Colonic mucosa (tissue), 4 donors: Measurements from ENCODE around the gene TENM4. TPM values are rescaled to one million over a fixed set of nuclear protein-coding genes. Genes with fewer than 3 reads are reported as not detected.

Source experiments
- DNase-seq: peaks from one replicate; pipeline ENCODE4 v3.0.0-alpha.2; 2020
- H3K27ac ChIP-seq: fragments of 200-600 bp; one replicate; pipeline ENCODE4 v1.8.0; 2021
- H3K27me3 ChIP-seq: fragments of 200-600 bp; one replicate; pipeline ENCODE4 v1.8.0; 2021
- H3K36me3 ChIP-seq: fragments of 200-600 bp; one replicate; pipeline ENCODE4 v1.8.0; 2021
- H3K4me1 ChIP-seq: fragments of 200-600 bp; one replicate; pipeline ENCODE4 v1.8.0; 2021; ENCODE audit warnings: mild to moderate bottlenecking
- H3K4me3 ChIP-seq: fragments of 200-600 bp; one replicate; pipeline ENCODE4 v1.8.0; 2021
- H3K9ac ChIP-seq, 2 donors: one replicate each; pipeline ENCODE4 v1.7.0; 2013; ENCODE audit warnings: control low read depth in 2 of 2, low read depth in 2 of 2, low read length in 2 of 2
- H3K9me3 ChIP-seq: fragments of 200-600 bp; one replicate; pipeline ENCODE4 v1.8.0; 2021
- intact Hi-C: fragments of 100-400 bp; cut with DNase I; formaldehyde crosslinking; loops from one replicate; pipeline ENCODE4 v1.14.1; 2022
- total RNA-seq, 2 donors: library from RNA; stranded (reverse); fragmentation: NEBNext Ultra II Directional in 1 of 2; extraction: Animal tissue kit (Norgen Biotek cat#: 25700) in 1 of 2; gene quantifications; one replicate each; pipeline ENCODE4 v1.2.1, GENCODE V29; 2021
- TF ChIP-seq, protein P1 (sequence below): fragments of 200-600 bp; IDR thresholded peaks from one replicate; pipeline ENCODE4 v1.8.0; 2022; ENCODE audit warnings: antibody characterized with exemption, mild to moderate bottlenecking
- donor health status: healthy.
- donor health status: DM: no; HTN: no; CAD: no.
- donor health status: DM: no; HTN: no; CAD: no.

Gene TENM4
- total RNA-seq, 2 donors from 2014 or later, result 0.48 to 1.2 TPM

DNA sequence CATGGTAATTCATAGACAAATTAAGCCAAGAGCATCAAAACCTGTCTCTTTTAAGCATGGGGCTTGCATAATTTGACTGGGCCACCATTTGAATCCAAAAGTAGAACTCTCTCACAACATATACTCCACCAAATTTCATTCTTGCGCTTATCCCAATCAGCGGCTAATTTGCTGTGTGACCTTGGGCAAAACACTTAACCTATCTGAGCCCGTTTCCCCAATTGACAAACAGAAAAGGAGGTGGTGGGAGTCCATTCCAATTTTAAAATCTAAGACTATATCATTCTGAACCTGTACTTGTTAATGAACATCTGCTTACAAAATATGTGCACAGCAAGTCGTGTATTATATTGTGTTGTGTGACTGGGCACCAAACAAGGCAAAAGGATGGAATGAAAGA lies 528.1 kb downstream of the TENM4 start:
- Histone ChIP-seq H3K36me3 (no peaks in the 10 kb centered on the region), H3K9me3 (no peaks in the 10 kb centered on the region), H3K27ac (no peak overlapping the region), H3K27me3 (no peaks in the 10 kb centered on the region), H3K4me3 (no peak overlapping the region), H3K9ac (no peak overlapping the region), H3K4me1 (no peaks in the 10 kb centered on the region)
- no peak for DNase-seq
- TF ChIP-seq, protein P1, sequence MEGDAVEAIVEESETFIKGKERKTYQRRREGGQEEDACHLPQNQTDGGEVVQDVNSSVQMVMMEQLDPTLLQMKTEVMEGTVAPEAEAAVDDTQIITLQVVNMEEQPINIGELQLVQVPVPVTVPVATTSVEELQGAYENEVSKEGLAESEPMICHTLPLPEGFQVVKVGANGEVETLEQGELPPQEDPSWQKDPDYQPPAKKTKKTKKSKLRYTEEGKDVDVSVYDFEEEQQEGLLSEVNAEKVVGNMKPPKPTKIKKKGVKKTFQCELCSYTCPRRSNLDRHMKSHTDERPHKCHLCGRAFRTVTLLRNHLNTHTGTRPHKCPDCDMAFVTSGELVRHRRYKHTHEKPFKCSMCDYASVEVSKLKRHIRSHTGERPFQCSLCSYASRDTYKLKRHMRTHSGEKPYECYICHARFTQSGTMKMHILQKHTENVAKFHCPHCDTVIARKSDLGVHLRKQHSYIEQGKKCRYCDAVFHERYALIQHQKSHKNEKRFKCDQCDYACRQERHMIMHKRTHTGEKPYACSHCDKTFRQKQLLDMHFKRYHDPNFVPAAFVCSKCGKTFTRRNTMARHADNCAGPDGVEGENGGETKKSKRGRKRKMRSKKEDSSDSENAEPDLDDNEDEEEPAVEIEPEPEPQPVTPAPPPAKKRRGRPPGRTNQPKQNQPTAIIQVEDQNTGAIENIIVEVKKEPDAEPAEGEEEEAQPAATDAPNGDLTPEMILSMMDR, result no peak
- intact Hi-C loops, result no loop called here

DNA sequence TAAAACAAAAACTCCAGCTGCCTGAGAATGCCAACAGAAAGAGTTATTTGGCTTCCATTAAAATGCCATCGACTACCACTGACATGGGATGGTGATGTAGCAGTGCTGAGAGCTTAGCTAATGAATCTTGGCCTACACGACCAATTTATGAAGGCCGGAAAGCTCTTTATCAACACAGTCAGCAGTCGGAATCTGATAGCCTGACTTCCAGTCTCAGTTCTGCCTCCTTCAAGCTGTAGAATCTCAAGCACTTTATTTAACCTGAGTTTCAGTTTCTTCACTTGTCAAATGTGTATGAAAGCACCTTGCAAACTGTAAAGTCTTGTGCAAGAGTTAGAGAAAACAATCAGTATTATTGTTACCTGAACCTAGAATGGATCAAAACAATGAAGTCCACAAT lies 530.5 kb downstream of the TENM4 start:
- intact Hi-C loops, result no loop called here
- no peaks in the 10 kb centered on the region for H3K9me3 ChIP-seq

DNA sequence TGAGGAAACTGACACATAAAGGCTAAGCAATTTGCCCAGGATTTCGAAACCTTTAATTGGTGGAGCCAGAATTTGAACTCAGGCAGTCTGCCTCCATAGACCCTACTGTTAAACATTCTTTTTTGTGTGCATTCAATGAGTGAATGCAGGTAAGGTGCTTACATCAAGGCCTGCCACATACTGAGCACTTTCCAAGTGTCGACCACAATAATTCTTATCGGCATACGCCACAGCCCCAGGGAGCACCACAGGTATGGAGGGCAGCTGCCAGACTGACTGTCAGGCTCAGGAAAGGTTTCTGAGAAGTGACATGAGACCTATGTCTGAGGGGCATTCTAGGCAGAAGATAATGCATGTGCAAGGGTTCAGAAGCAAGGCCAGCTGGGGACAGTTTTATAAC lies 531.4 kb downstream of the TENM4 start:
- H3K4me1 ChIP-seq, result no peaks in the 10 kb centered on the region
- TF ChIP-seq, protein P1, result no peak
- no peaks in the 10 kb centered on the region for H3K9me3 ChIP-seq
- H3K4me3 ChIP-seq, result no peak overlapping the region
- no peak overlapping the region for H3K27ac ChIP-seq
- DNase-seq, result no peak
- H3K36me3 ChIP-seq, result no peaks in the 10 kb centered on the region
- intact Hi-C loops, result no loop called here
- H3K27me3 ChIP-seq, result no peaks in the 10 kb centered on the region
- no peak overlapping the region for H3K9ac ChIP-seq

More for the DNA sequence above, 530.5 kb downstream of the TENM4 start:
- TF ChIP-seq, protein P1, result no peak
- Histone ChIP-seq H3K4me3 (no peak overlapping the region), H3K9ac (no peak overlapping the region), H3K4me1 (no peaks in the 10 kb centered on the region), H3K27ac (no peak overlapping the region), H3K27me3 (no peaks in the 10 kb centered on the region), H3K36me3 (no peaks in the 10 kb centered on the region)
- no peak for DNase-seq

DNA sequence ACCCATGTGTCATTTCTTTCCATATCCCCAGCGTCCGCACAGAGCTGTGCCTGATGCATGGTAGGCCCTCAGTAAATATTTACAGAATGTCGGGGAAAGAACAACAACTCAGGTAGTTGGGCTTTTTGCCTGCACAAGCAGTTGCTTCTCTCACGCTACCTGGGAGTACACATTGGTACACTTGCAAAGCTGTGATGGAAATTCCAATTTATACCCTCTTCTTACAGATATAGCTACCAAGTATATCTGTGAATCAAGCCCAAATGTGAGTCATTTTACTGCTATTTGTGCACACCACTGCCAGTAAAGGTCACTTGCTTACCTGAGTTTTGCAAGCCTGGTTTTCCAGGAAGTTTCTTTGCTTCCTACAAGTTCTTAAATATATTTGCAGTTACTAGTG lies 533.2 kb downstream of the TENM4 start:
- TF ChIP-seq, protein P1, result no peak
- Histone ChIP-seq H3K9ac (no peak overlapping the region), H3K4me1 (no peaks in the 10 kb centered on the region), H3K27me3 (no peaks in the 10 kb centered on the region), H3K9me3 (no peaks in the 10 kb centered on the region), H3K27ac (no peak overlapping the region), H3K4me3 (no peak overlapping the region), H3K36me3 (no peaks in the 10 kb centered on the region)
- intact Hi-C loops, result no loop called here
- no peak for DNase-seq

DNA sequence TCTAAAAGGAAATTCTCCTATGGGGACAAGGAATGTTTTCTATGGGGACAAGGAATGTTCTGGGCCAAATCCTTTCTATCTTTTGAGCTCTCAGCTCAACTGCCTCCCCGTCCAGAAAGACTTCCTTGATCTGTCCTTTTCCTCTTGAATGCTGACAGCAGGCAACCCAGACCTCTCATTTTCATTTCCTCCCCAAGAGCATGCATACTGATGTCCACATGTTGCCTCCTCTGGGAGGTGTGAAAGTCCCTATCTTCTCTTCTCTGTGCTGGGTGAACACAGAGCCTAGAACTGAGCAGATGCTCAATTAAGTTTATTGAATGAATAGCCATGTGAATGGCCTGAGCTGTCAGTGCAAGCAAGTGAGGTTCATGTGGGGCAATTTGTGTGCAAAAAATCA lies 534.3 kb downstream of the TENM4 start:
- Histone ChIP-seq H3K27me3 (no peaks in the 10 kb centered on the region), H3K27ac (no peak overlapping the region), H3K9me3 (no peaks in the 10 kb centered on the region), H3K4me3 (no peak overlapping the region), H3K4me1 (no peaks in the 10 kb centered on the region), H3K9ac (no peak overlapping the region), H3K36me3 (no peaks in the 10 kb centered on the region)
- TF ChIP-seq, protein P1, result no peak
- no peak for DNase-seq
- intact Hi-C loops, result no loop called here

DNA sequence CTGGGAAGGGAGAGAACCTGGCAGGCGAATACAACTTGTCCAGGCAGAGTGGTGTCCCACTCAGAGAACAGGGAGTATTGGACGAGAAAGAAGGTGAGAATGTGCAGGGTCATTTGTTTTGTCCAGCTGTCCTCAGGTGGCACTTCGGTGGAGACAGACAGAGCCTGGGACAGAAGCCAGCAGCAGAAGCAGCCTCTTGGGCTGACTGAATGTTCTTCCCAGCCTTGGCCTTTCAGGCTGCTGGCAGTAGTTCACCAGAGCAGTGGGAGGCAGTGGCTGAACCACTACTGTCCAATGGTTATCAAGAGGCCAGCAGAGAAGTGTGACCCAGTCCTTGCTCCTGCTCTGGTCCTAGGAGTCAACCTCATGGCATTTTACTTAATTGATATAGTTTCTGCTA lies 535.1 kb downstream of the TENM4 start:
- DNase-seq, result no peak
- intact Hi-C loops, result no loop called here
- Histone ChIP-seq H3K27me3 (no peaks in the 10 kb centered on the region), H3K9ac (no peak overlapping the region), H3K9me3 (no peaks in the 10 kb centered on the region), H3K4me3 (no peak overlapping the region), H3K36me3 (no peaks in the 10 kb centered on the region), H3K27ac (no peak overlapping the region), H3K4me1 (no peaks in the 10 kb centered on the region)
- TF ChIP-seq, protein P1, result no peak
